Measurements from ENCODE around the gene LONRF2. TPM values are rescaled to one million over a fixed set of nuclear protein-coding genes. Genes with fewer than 3 reads are reported as not detected.

The LONRF2 gene
- total and polyA plus RNA-seq, 5 donors = 5.0 to 19.6 (median 14.3) TPM

DNA sequence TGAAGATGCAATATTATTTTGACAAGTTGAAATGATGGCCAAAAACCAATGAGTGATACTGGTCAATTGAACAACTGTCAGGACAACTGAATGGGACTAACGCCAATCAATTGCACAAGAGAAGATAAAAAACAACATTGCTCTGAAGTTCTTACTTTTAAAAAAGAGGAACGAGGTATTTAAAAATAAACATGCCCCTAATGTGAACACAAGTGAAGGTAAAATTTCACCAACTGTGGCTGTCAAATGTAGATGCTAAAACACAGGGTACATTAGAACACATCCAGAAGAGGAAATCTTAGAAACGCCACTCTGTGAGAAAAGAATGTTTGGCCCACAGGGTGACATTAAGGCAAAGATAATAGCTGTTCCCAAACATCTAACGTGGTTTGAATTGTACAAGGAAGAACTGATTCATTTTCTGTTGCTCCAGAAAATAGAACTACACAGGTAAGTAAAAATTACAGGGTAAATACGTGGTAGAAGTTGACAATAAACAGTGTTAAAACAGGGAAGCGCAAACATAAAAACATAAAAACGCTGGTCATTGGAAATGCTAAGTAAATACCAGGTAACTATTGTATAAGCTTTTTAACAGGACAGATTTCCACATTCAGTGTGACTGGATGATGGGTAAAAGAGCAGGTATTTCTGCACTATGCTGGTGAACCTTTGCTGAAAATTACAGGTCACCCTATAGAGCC is 20.3 kb downstream of the LONRF2 start:
- 73% methylated on average over 7 of the region's 7 CpGs for WGBS
- no peak overlapping the region for H3K27ac ChIP-seq (ENCODE audit: low read length)
- H3K4me1 ChIP-seq (ENCODE audit: control insufficient read depth, insufficient read depth, low read length) = no peaks in the 10 kb centered on the region
- H3K9me3 ChIP-seq (ENCODE audit: control insufficient read depth, low read length) = no peaks in the 10 kb centered on the region
- ATAC-seq = no peak
- intact Hi-C loops (cut with DNase I) = no loop called here
- no peak for DNase-seq
- no peak overlapping the region for H3K4me3 ChIP-seq (ENCODE audit: low read length)
- no peaks in the 10 kb centered on the region for H3K27me3 ChIP-seq (ENCODE audit: control insufficient read depth, insufficient read depth)

- H3K9me3 ChIP-seq (ENCODE audit: control insufficient read depth, low read length) = no peaks in the 10 kb centered on the region
- DNase-seq (no peak), ATAC-seq (no peak)
- H3K27me3 ChIP-seq (ENCODE audit: control insufficient read depth, insufficient read depth) = no peaks in the 10 kb centered on the region
- H3K4me1 ChIP-seq (ENCODE audit: control insufficient read depth, insufficient read depth, low read length) = no peaks in the 10 kb centered on the region
- no peak overlapping the region for H3K4me3 ChIP-seq (ENCODE audit: low read length)
- intact Hi-C loops (cut with DNase I) = no loop called here
- H3K27ac ChIP-seq (ENCODE audit: low read length) = no peak overlapping the region
- WGBS = 82% methylated on average over 5 of the region's 5 CpGs
These were observed 22.8 kb downstream of the LONRF2 start for GRCh38 chr2:100299548-100299947.

DNA sequence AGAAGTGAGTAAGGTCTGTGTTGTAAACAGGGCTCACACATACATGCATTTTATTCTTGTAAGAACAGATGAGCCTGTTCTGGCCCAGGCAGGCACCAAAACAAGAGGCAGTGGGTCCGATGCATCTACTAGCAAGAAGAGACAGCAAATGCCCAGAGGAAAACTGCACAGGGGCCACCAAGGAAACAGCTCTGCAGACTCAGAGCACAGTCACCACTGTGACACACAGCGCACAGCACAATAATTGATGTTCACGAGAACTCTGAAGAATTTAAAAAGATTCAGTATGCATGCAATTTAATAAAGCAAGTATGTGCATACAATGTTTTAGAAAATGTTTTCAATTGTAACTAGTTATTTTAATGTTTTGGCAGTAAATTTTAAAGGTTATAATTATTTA is 24.8 kb downstream of the LONRF2 start:
- no peak for DNase-seq
- intact Hi-C loops (cut with DNase I) = no loop called here

DNA sequence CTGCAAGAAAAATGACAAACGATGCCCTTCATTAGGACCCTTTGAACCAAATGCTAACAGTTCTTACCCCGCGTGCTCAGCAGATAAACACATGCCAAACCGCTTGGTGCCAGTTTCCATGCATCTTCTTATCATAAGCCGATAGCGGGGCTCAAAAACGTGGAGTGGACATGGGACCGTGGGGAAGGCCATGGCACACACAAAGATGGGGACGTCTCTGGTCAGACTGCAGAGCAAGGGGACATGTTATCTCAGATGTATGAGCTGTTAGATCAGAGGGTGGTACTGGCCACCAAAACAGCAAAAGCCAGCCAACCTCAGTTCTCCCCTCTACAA is 28.2 kb downstream of the LONRF2 start:
- Histone ChIP-seq H3K9me3 (ENCODE audit: control insufficient read depth, low read length) (no peaks in the 10 kb centered on the region), H3K27me3 (ENCODE audit: control insufficient read depth, insufficient read depth) (no peaks in the 10 kb centered on the region), H3K27ac (ENCODE audit: low read length) (no peak overlapping the region), H3K4me1 (ENCODE audit: control insufficient read depth, insufficient read depth, low read length) (no peaks in the 10 kb centered on the region), H3K4me3 (ENCODE audit: low read length) (no peak overlapping the region)
- intact Hi-C loops (cut with DNase I) = no loop called here
- no peak for DNase-seq
- 85% methylated on average over 9 of the region's 9 CpGs for WGBS
- no peak for ATAC-seq

More for the DNA sequence above, 24.8 kb downstream of the LONRF2 start:
- no peaks in the 10 kb centered on the region for H3K27me3 ChIP-seq (ENCODE audit: control insufficient read depth, insufficient read depth)
- ATAC-seq = no peak
- no peak overlapping the region for H3K4me3 ChIP-seq (ENCODE audit: low read length)
- H3K27ac ChIP-seq (ENCODE audit: low read length) = no peak overlapping the region
- no peaks in the 10 kb centered on the region for H3K9me3 ChIP-seq (ENCODE audit: control insufficient read depth, low read length)
- no peaks in the 10 kb centered on the region for H3K4me1 ChIP-seq (ENCODE audit: control insufficient read depth, insufficient read depth, low read length)
- WGBS = 95% methylated on average over 3 of the region's 3 CpGs

GRCh38 chr2:100293341-100294161 is 28.8 kb downstream of the LONRF2 start:
- no peaks in the 10 kb centered on the region for H3K27me3 ChIP-seq (ENCODE audit: control insufficient read depth, insufficient read depth)
- WGBS = 92% methylated on average over 9 of the region's 9 CpGs
- no peaks in the 10 kb centered on the region for H3K4me1 ChIP-seq (ENCODE audit: control insufficient read depth, insufficient read depth, low read length)
- no peak overlapping the region for H3K4me3 ChIP-seq (ENCODE audit: low read length)
- H3K9me3 ChIP-seq (ENCODE audit: control insufficient read depth, low read length) = no peaks in the 10 kb centered on the region
- ATAC-seq (no peak), DNase-seq (no peak)
- intact Hi-C loops (cut with DNase I) = no loop called here
- H3K27ac ChIP-seq (ENCODE audit: low read length) = no peak overlapping the region

- no peak overlapping the region for H3K27ac ChIP-seq (ENCODE audit: low read length)
- DNase-seq = peak in 2 of 3 donors; percentile 44 to 52
- H3K9me3 ChIP-seq (ENCODE audit: control insufficient read depth, low read length) = no peaks in the 10 kb centered on the region
- no peaks in the 10 kb centered on the region for H3K4me1 ChIP-seq (ENCODE audit: control insufficient read depth, insufficient read depth, low read length)
- intact Hi-C loops (cut with DNase I) = no loop called here
- H3K4me3 ChIP-seq (ENCODE audit: low read length) = no peak overlapping the region
- ATAC-seq = peak; percentile 41 to 75
- whole genome bisulfite sequencing = 43% methylated on average over 4 of the region's 4 CpGs
- H3K27me3 ChIP-seq (ENCODE audit: control insufficient read depth, insufficient read depth) = no peaks in the 10 kb centered on the region
These were observed 30.2 kb downstream of the LONRF2 start for GRCh38 chr2:100292022-100292580.

DNA sequence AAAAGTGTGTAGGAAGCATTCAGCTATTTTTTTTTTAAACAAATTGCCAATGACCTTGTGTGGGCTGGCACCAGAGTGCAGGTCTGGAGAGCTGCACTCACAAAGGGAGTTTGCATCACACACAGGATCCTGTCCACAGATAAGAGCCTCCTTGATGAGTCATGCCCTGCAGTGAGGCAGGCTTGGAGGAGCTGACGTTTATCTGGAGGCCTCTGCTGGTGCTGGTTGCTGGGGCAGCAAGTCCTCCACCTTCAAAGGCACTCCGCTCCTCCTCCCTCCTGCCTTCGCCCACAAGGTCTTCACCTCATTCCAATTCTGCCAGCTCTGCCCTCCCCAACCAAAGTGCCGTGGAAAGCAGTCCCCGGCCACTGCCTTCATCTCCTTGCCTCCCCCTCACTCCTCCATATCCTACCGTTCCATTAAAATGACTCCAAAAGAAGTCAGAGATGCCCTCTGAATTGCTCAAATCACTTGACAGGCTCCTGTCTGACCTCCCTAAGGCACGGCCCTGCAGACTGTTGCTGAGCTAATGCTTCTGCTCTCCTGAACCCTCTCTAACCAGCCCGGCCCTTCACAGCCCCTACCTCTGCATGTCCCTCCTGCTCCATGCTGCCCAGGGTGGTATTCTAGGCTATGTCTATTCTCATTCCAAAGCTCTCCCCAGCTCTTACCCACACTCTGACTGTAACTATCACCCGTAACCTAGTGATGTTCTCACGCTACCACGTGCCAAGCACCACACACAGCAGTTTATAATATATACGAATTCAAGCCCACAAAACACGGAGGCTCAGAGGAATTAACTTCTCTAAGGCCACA is 30.9 kb downstream of the LONRF2 start:
- 62% methylated on average over 13 of the region's 13 CpGs for WGBS
- no peaks in the 10 kb centered on the region for H3K9me3 ChIP-seq (ENCODE audit: control insufficient read depth, low read length)
- intact Hi-C loops (cut with DNase I) = no loop called here

DNA sequence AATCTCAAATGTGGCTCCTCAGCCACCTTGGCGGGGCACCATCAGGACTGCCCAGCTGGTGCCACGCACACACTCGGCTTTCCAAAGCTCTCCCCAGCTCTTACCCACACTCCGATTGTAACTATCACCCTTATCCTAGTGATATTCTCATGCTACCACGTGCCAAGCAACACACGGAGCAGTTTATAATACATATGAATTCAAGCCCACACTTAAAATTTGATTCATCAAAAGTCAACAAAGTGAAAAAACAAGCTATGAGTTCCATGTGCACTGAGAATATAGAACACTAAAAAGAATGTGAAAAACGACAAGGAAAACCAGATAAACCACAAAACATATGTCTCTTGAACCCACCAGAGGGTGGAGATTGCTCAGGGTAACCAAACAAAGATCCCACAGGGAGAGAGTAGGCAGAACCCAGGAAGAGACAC is 31.6 kb downstream of the LONRF2 start:
- Histone ChIP-seq H3K4me3 (ENCODE audit: low read length) (no peak overlapping the region), H3K27me3 (ENCODE audit: control insufficient read depth, insufficient read depth) (no peaks in the 10 kb centered on the region), H3K4me1 (ENCODE audit: control insufficient read depth, insufficient read depth, low read length) (no peaks in the 10 kb centered on the region), H3K27ac (ENCODE audit: low read length) (no peak overlapping the region), H3K9me3 (ENCODE audit: control insufficient read depth, low read length) (no peaks in the 10 kb centered on the region)
- intact Hi-C loops (cut with DNase I) = no loop called here
- DNase-seq = no peak
- WGBS = 73% methylated on average over 7 of the region's 7 CpGs
- ATAC-seq = no peak

More for the DNA sequence above, 30.9 kb downstream of the LONRF2 start:
- ATAC-seq = peak; percentile 89 to 94
- DNase-seq = peak in 2 of 3 donors; percentile 57 to 70
- H3K27ac ChIP-seq (ENCODE audit: low read length) = no peak overlapping the region
- H3K4me3 ChIP-seq (ENCODE audit: low read length) = no peak overlapping the region
- no peaks in the 10 kb centered on the region for H3K4me1 ChIP-seq (ENCODE audit: control insufficient read depth, insufficient read depth, low read length)
- H3K27me3 ChIP-seq (ENCODE audit: control insufficient read depth, insufficient read depth) = no peaks in the 10 kb centered on the region

GRCh38 chr2:100289020-100289419 is 33.3 kb downstream of the LONRF2 start:
- Histone ChIP-seq H3K4me3 (ENCODE audit: low read length) (no peak overlapping the region), H3K9me3 (ENCODE audit: control insufficient read depth, low read length) (no peaks in the 10 kb centered on the region), H3K4me1 (ENCODE audit: control insufficient read depth, insufficient read depth, low read length) (no peaks in the 10 kb centered on the region), H3K27ac (ENCODE audit: low read length) (no peak overlapping the region), H3K27me3 (ENCODE audit: control insufficient read depth, insufficient read depth) (no peaks in the 10 kb centered on the region)
- 88% methylated on average over 6 of the region's 6 CpGs for WGBS
- DNase-seq = no peak
- intact Hi-C loops (cut with DNase I) = no loop called here
- no peak for ATAC-seq

- no peak for ATAC-seq
- WGBS = 91% methylated on average over 3 of the region's 3 CpGs
- no peaks in the 10 kb centered on the region for H3K27me3 ChIP-seq (ENCODE audit: control insufficient read depth, insufficient read depth)
- intact Hi-C loops (cut with DNase I) = no loop called here
- DNase-seq = no peak
- no peak overlapping the region for H3K4me3 ChIP-seq (ENCODE audit: low read length)
- H3K4me1 ChIP-seq (ENCODE audit: control insufficient read depth, insufficient read depth, low read length) = no peaks in the 10 kb centered on the region
- H3K9me3 ChIP-seq (ENCODE audit: control insufficient read depth, low read length) = no peaks in the 10 kb centered on the region
- H3K27ac ChIP-seq (ENCODE audit: low read length) = no peak overlapping the region
These were observed 36.0 kb downstream of the LONRF2 start for GRCh38 chr2:100286318-100286717.
